Fibroblast of skin of back (primary cell): Measurements from ENCODE around the gene PHTF2.
"Not testable (repeated sequence)": the region's sequence is repeated elsewhere in the genome, so short reads cannot be mapped to it uniquely, and the experiment has no call there.

Experiments used
- DNase-seq: peaks from one replicate; pipeline ENCODE4 v3.0.0-alpha.2; 2013

PHTF2 gene

GRCh38 chr7:77999168-77999567, 200.6 kb downstream of the PHTF2 start:
- not testable (repeated sequence) for DNase-seq

GRCh38 chr7:78002021-78002420, 203.4 kb downstream of the PHTF2 start:
- DNase-seq: no peak

GRCh38 chr7:78002715-78003114, 204.1 kb downstream of the PHTF2 start:
- DNase-seq: no peak

GRCh38 chr7:78006063-78006755, 207.6 kb downstream of the PHTF2 start:
- no peak for DNase-seq
